Heart right ventricle (tissue), 16 donors: ENCODE data around the gene ENGASE. TPM values are rescaled to one million over a fixed set of nuclear protein-coding genes. Genes with fewer than 3 reads are reported as not detected.

ENCODE experiments used
- ATAC-seq, 8 donors: fragments of 200-7000 bp; cut with Tn5 transposase; one replicate each; pipeline ENCODE4 v1.9.1; 2020; ENCODE audit warnings: mild to moderate bottlenecking in 8 of 8, moderate library complexity in 8 of 8, moderate number of reproducible peaks in 1 of 8
- DNase-seq, 2 donors: peaks; one replicate each; pipeline ENCODE4 v3.0.0-alpha.2; 2020
- H3K27ac ChIP-seq, 10 donors: fragments of 200-600 bp; sonication (generic) in 2 of 10; one replicate each; pipeline versions ENCODE4 v1.5.0 to v1.8.0; 2020 to 2022; ENCODE audit warnings: mild to moderate bottlenecking in 3 of 10
- H3K27me3 ChIP-seq, 7 donors: fragments of 200-600 bp; one replicate each; pipeline ENCODE4 v1.8.0; 2021 to 2022; ENCODE audit warnings: mild to moderate bottlenecking in 2 of 7
- H3K36me3 ChIP-seq, 9 donors: fragments of 200-600 bp; sonication (generic) in 1 of 9; one replicate each; pipeline versions ENCODE4 v1.5.0 to v1.8.0; 2020 to 2022; ENCODE audit warnings: mild to moderate bottlenecking in 2 of 9
- H3K4me1 ChIP-seq, 9 donors: fragments of 200-600 bp; sonication (generic) in 1 of 9; one replicate each; pipeline versions ENCODE4 v1.5.0 to v1.8.0; 2020 to 2022; ENCODE audit warnings: mild to moderate bottlenecking in 4 of 9
- H3K4me3 ChIP-seq, 10 donors: fragments of 200-600 bp; sonication (generic) in 2 of 10; one replicate each; pipeline versions ENCODE4 v1.5.0 to v1.8.0; 2020 to 2022; ENCODE audit warnings: mild to moderate bottlenecking in 7 of 10, moderate library complexity in 2 of 10
- H3K9me3 ChIP-seq, 11 donors: fragments of 200-600 bp in 10 of 11; sonication (generic) in 2 of 11; one replicate each; pipeline versions ENCODE4 v1.5.0 to v1.8.0; 2013 to 2022; ENCODE audit warnings: mild to moderate bottlenecking in 2 of 11, control low read depth in 1 of 11, moderate library complexity in 1 of 11
- WGBS, 2 donors: extraction: QIAGEN DNeasy Blood & Tissue Kit; methylation state at CpG; one replicate each; pipeline ENCODE4 v1.1.7; 2013; ENCODE audit warnings: inconsistent platforms in 1 of 2; 5-methylcytosine and 5-hydroxymethylcytosine counted together
- intact Hi-C, 10 donors: fragments of 100-400 bp; cut with DNase I; formaldehyde crosslinking; loops; one replicate each; pipeline versions ENCODE4 v1.11.1 to v1.14.2; 2022
- polyA plus RNA-seq, 2 donors: library from polyadenylated mRNA; stranded (reverse); fragments of 200-250 nt; gene quantifications; one replicate each; pipeline ENCODE4 v1.2.3, GENCODE V29; 2013
- total RNA-seq, 10 donors: library from RNA; stranded (reverse); fragmentation: NEBNext Ultra II Directional in 3 of 10; extraction: Animal tissue kit (Norgen Biotek cat#: 25700) in 3 of 10; gene quantifications; one replicate each; pipeline versions ENCODE4 v1.2.1 to v1.2.4, GENCODE V29; 2021 to 2023
- TF ChIP-seq, protein P1 (sequence below), 9 donors: fragments of 200-600 bp; sonication (generic) in 2 of 9; IDR thresholded peaks; one replicate each; pipeline versions ENCODE4 v1.5.0 to v1.8.0; 2021 to 2022; ENCODE audit warnings: antibody characterized with exemption in 9 of 9, mild to moderate bottlenecking in 5 of 9, moderate library complexity in 1 of 9
- donor health status: Arrhythmogenic right ventricular cardiomyopathy.
- donor health status: ischemic (EF 13 %, LVEDD 7.1; RV severe dilation, severe dysfunction).
- donor health status: healthy with polysubstance abuse.
- donor health status: DM: no; HTN: yes; CAD: no.
- donor health status: DM: no; HTN: no; CAD: no.
- donor health status: ischemic (EF 25% LVEDD 6.9; RV normal size, moderate dysfunction).
- donor health status: ischemic (EF 25% LVEDD 5.7; RV mildly dilated, moderate dysfunction).
- donor health status: healthy.
- donor health status: DM: yes; HTN: yes; CAD: no.
- donor health status: Ischemic cardiomyopathy.
- donor health status: ischemic (EF 35%, LVEDD 5.7; RV mildly dilated, moderate dysfunction).
- donor health status: nonischemic (EF 11% LVEDD 7.7; RV severe dilation, severe dysfunction).
- donor health status: DM: yes; HTN: yes; CAD: no.
- donor health status: PGD.
- donor health status: ischemic (EF 29% LVEDD 5.4; RV normal size, mild dysfunction).
- donor health status: nonischemic (EF 23%, LVEDD 6.1; RV moderate dilation, normal function).

ENGASE gene
- total and polyA plus RNA-seq, 12 donors: 9.7 to 54.1 (median 26.6) TPM

DNA sequence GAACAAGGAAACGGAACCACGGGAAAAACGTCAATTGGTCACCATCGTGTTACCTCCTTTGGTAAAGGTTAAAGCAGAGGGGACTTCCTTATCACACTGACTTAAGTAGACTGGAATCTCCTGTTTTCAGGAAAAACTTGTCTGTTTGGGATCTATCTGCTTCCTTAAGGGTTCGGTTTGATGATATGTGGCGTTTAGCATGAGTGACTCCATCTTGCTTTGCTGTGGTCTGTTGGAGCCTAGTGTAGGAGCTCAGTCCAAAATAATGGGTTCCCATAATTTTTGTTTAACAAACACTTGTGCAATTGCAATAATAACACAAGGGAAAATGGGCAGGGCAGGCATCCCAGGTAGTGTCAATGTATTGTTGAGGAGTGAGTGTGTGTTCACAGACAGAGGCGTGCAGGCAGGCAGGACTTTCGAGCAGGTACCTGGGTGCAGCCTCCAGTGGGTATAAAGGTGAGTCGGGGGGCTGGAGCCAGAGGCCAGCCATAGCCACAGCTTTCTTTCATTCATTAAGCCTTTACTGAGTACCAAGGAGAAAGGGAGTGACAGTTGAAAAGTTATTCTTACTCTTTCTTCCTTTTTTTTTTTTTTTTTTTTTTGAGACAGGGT, 4.3 kb upstream of the ENGASE start:
- ATAC-seq: no peak
- no peaks in the 10 kb centered on the region for H3K36me3 ChIP-seq
- 76 to 79% methylated on average over 9 of the region's 9 CpGs for WGBS, 2 donors

DNA sequence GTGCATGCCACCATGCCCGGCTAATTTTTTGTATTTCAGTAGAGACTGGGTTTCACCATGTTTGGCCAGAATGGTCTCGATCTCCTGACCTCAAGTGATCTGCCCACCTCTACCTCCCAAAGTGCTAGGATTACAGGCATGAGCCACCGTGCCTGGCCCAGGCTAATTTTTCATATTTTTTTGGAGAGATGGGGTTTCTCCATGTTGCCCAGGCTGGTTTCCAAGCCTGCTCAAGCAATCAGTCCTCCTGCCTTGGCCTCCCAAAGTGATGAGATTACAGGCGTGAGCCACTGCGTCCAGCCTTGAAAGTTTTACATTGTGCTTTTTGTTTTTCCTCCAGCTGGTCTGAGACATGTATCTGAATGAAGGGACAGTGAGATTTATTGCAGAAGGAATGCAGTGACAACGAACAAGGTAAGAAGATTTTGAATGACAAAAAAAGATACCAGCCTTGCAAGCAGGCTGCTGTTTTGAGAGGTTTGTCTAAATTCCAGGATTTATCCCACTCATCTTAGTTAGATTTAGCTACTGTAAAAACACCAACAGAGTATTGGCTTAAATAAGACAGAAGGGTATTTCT, 3.4 kb upstream of the ENGASE start:
- Histone ChIP-seq H3K4me1 (peaks cover 6 to 20% (median 12%) of the 10 kb centered on the region in 9 donors), H3K4me3 (no peak overlapping the region), H3K27me3 (no peaks in the 10 kb centered on the region), H3K27ac (no peak overlapping the region), H3K9me3 (no peaks in the 10 kb centered on the region), H3K36me3 (no peaks in the 10 kb centered on the region)
- TF ChIP-seq, protein P1, sequence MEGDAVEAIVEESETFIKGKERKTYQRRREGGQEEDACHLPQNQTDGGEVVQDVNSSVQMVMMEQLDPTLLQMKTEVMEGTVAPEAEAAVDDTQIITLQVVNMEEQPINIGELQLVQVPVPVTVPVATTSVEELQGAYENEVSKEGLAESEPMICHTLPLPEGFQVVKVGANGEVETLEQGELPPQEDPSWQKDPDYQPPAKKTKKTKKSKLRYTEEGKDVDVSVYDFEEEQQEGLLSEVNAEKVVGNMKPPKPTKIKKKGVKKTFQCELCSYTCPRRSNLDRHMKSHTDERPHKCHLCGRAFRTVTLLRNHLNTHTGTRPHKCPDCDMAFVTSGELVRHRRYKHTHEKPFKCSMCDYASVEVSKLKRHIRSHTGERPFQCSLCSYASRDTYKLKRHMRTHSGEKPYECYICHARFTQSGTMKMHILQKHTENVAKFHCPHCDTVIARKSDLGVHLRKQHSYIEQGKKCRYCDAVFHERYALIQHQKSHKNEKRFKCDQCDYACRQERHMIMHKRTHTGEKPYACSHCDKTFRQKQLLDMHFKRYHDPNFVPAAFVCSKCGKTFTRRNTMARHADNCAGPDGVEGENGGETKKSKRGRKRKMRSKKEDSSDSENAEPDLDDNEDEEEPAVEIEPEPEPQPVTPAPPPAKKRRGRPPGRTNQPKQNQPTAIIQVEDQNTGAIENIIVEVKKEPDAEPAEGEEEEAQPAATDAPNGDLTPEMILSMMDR (IDR thresholded peaks at IDR 0.05): no peak
- intact Hi-C loops: loop anchor here in 1 of 10 donors (10.0 kb wide), 1 partner anchor 46 kb away; the partner anchor contains the start of gene C1QTNF1
- DNase-seq (no peak), ATAC-seq (no peak)
- WGBS, 2 donors: 88 to 90% methylated on average over 6 of the region's 6 CpGs

More for the DNA sequence above, 4.3 kb upstream of the ENGASE start:
- intact Hi-C loops: loop anchor here in 1 of 10 donors (10.0 kb wide), 1 partner anchor 46 kb away; the partner anchor contains the start of gene C1QTNF1
- Histone ChIP-seq H3K27me3 (no peaks in the 10 kb centered on the region), H3K9me3 (no peaks in the 10 kb centered on the region), H3K27ac (no peak overlapping the region), H3K4me1 (peaks cover 0 to 11% (median 3%) of the 10 kb centered on the region in 9 donors), H3K4me3 (no peak overlapping the region)
- TF ChIP-seq, protein P1 (IDR thresholded peaks at IDR 0.05): no peak
- no peak for DNase-seq

DNA sequence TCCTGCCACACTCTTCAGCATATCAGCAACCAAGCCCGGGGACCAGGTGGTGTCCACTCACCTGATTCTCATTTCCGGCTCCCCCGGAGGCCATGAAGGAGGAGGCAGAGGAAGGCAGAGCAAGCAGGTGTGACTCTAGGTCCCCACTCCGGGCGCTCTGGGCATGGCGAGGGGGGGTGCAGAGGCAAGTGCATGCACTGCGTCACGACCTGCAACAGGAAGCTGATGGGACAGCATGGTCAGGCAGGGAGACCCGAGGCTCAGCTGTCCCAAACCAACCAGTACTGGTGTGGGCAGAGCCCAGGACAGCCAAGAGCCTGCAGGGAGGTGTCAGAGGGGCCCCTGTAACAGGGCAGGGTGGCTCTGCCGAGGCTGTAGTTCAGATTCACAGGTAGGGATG, 2.1 kb upstream of the ENGASE start:
- Histone ChIP-seq H3K27me3 (no peaks in the 10 kb centered on the region), H3K9me3 (no peaks in the 10 kb centered on the region), H3K4me3 (no peak overlapping the region), H3K36me3 (peaks cover 0 to 4% (median 2%) of the 10 kb centered on the region in 9 donors), H3K4me1 (peaks cover 6 to 29% (median 12%) of the 10 kb centered on the region in 9 donors), H3K27ac (no peak overlapping the region)
- ATAC-seq: no peak
- no peak for DNase-seq
- intact Hi-C loops: loop anchor here in 1 of 10 donors (10.0 kb wide), 1 partner anchor 48 kb away; the partner anchor contains the start of gene C1QTNF1
- TF ChIP-seq, protein P1 (IDR thresholded peaks at IDR 0.05): no peak
- 90 to 91% methylated on average over 10 of the region's 10 CpGs for WGBS, 2 donors

DNA sequence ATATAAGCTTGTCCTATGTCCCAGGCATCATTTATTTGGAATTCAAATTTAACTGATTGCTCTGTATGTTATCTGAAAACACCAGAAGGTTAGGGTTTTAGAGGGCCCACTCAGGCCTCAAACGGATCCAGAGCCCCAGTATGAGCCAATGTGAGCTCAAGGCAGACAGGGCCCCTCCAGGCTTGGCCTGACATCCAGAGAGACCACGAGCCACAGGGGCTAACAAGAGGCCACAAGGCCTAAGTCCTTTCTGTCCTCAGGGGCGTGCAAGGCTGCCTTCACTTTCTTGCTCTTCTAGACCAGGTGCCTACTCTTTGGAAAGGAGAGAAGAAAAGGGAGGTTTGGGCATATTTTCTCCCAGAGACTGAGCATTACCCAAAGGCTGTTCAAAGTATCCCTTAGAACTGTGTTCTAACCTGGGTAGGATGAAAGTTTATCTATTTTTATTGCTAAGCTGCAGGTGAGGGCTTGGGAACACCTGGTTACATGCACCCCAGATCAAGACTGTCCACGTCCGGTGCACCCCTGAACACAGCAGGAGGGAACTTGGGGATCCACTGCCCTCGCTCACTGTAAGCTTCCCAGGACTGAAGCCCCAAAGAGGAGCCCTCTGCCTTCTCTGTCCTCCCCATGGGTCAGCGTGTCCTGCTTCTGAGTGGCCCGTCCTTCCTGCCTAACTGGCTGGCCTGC, 1.5 kb upstream of the ENGASE start:
- 95 to 97% methylated on average over 8 of the region's 8 CpGs for WGBS, 2 donors
- Histone ChIP-seq H3K36me3 (peaks cover 0 to 10% (median 8%) of the 10 kb centered on the region in 9 donors), H3K4me3 (no peak overlapping the region), H3K27me3 (no peaks in the 10 kb centered on the region), H3K9me3 (no peaks in the 10 kb centered on the region), H3K4me1 (peaks cover 6 to 29% (median 12%) of the 10 kb centered on the region in 9 donors), H3K27ac (no peak overlapping the region)
- intact Hi-C loops: loop anchor here in 1 of 10 donors (10.0 kb wide), 1 partner anchor 48 kb away; the partner anchor contains the start of gene C1QTNF1
- TF ChIP-seq, protein P1 (IDR thresholded peaks at IDR 0.05): no peak
- DNase-seq (no peak), ATAC-seq (no peak)
